ENCODE data around the gene KLHL26. TPM values are rescaled to one million over a fixed set of nuclear protein-coding genes. Genes with fewer than 3 reads are reported as not detected.

Gene KLHL26
- polyA plus RNA-seq, 2 of the 4 experiments (the other 2 are of a cell fraction): 1.1 to 2.0 TPM

GRCh38 chr19:18637673-18638630 lies 1.1 kb downstream of the KLHL26 start:
- H3K4me1 ChIP-seq: peaks cover 10% of the 10 kb centered on the region; the same call in 1 of the 3 replicates
- peak overlapping the region; percentile 99 for H3K4me2 ChIP-seq
- ATAC-seq (peak in 1 of 2 experiments; percentile 18; a peak in 1 of 6 replicates), DNase-seq (ENCODE audit: low read depth in 1 of 2, low spot score in 1 of 2) (peak; percentile 31 to 38), FAIRE-seq (no peak)
- WGBS (ENCODE audit: missing lambda C conversion rate): 63% methylated on average over 3 of the region's 3 CpGs
- no peaks in the 10 kb centered on the region for H3K9me3 ChIP-seq
- ChIA-PET POLR2A (no interaction called here), CTCF (interaction anchor here (1.5 kb wide), 1 partner anchor 209 kb away, joined by 3 read pairs; no protein-coding TSS in a partner anchor)
- peak overlapping the region in 1 of 2 experiments; percentile 87; a peak in 4 of 6 replicates for H3K27ac ChIP-seq
- H3K4me3 ChIP-seq: peak overlapping the region; percentile 92
- no peak for TF ChIP-seq E2F6 (IDR thresholded peaks at IDR 0.05; ENCODE audit: borderline replicate concordance, low read depth)
- TF ChIP-seq RAD21 (conservative IDR thresholded peaks at IDR 0.05 in 1 of 2, IDR thresholded peaks at IDR 0.05 in 1 of 2): peak in 1 of 2 experiments; percentile 19; a peak in 1 of 5 replicates

GRCh38 chr19:18639706-18640243 lies 2.9 kb downstream of the KLHL26 start:
- Histone ChIP-seq H3K27ac (no peak overlapping the region), H3K9me3 (no peaks in the 10 kb centered on the region), H3K4me1 (peaks cover 10% of the 10 kb centered on the region; the same call in 1 of the 3 replicates), H3K4me2 (no peak overlapping the region), H3K4me3 (no peak overlapping the region)
- ChIA-PET POLR2A (interaction anchor here (0.7 kb wide), 1 partner anchor 63 kb away, joined by 3 read pairs; no protein-coding TSS in a partner anchor), CTCF (interaction anchor here (1.2 to 2.1 kb wide), 3 partner anchors 23 to 207 kb away, joined by 3 to 12 read pairs (median 3); no protein-coding TSS in a partner anchor)
- DNase-seq (ENCODE audit: low read depth in 1 of 2, low spot score in 1 of 2) (no peak), FAIRE-seq (no peak), ATAC-seq (no peak)
- 81% methylated on average over 8 of the region's 8 CpGs for WGBS (ENCODE audit: missing lambda C conversion rate)
- TF ChIP-seq CHD4 (IDR thresholded peaks at IDR 0.05; ENCODE audit: borderline replicate concordance): no peak
- no peak for TF ChIP-seq NFE2L2 (conservative IDR thresholded peaks at IDR 0.05; ENCODE audit: low read length)
- no peak for TF ChIP-seq ZC3H11A (IDR thresholded peaks at IDR 0.05)
- no peak for TF ChIP-seq FOSL2 (IDR thresholded peaks at IDR 0.05)
- no peak for TF ChIP-seq FOSL2 (CRISPR knock-in tag; IDR thresholded peaks at IDR 0.05)
- TF ChIP-seq HMGXB4 (CRISPR knock-in tag; IDR thresholded peaks at IDR 0.05; ENCODE audit: borderline replicate concordance): no peak
- TF ChIP-seq SREBF2 (IDR thresholded peaks at IDR 0.05): no peak
- TF ChIP-seq ZNF302 (CRISPR knock-in tag; IDR thresholded peaks at IDR 0.05): no peak
- no peak for TF ChIP-seq CTCF (IDR thresholded peaks at IDR 0.05)
- no peak for TF ChIP-seq PBX3 (IDR thresholded peaks at IDR 0.05)
- TF ChIP-seq USF2 (IDR thresholded peaks at IDR 0.05): no peak
- TF ChIP-seq TFCP2L1 (CRISPR knock-in tag; IDR thresholded peaks at IDR 0.05): no peak
- no peak for TF ChIP-seq REST (IDR thresholded peaks at IDR 0.05)
- no peak for TF ChIP-seq HEYL (CRISPR knock-in tag; IDR thresholded peaks at IDR 0.05)
- no peak for TF ChIP-seq NPAS2 (CRISPR knock-in tag; IDR thresholded peaks at IDR 0.05; ENCODE audit: borderline replicate concordance)
- no peak for TF ChIP-seq CBX8 (IDR thresholded peaks at IDR 0.05)
- TF ChIP-seq BCL3 (IDR thresholded peaks at IDR 0.05): no peak
- TF ChIP-seq ATOH8 (CRISPR knock-in tag; IDR thresholded peaks at IDR 0.05; ENCODE audit: low read depth): no peak
- no peak for TF ChIP-seq RARB (CRISPR knock-in tag; IDR thresholded peaks at IDR 0.05)

All from A549 (cell line).